Fibroblast of skin of back (primary cell): ENCODE data around the gene ITGB1BP2. TPM values are rescaled to one million over a fixed set of nuclear protein-coding genes. Genes with fewer than 3 reads are reported as not detected.
A peak's percentile ranks its signal among the peaks of the same experiment; 100 is the strongest.
"Not testable (repeated sequence)": the region's sequence is repeated elsewhere in the genome, so short reads cannot be mapped to it uniquely, and the experiment has no call there.

Experiments used
- DNase-seq: peaks from one replicate; pipeline ENCODE4 v3.0.0-alpha.2; 2013
- polyA plus RNA-seq, 2 experiments: library from polyadenylated mRNA; unstranded; fragments of 120-200 nt; gene quantifications; one replicate each; pipeline ENCODE4 v1.2.1, GENCODE V29; 2013; ENCODE audit not compliant: insufficient read length in 2 of 2

Gene ITGB1BP2
- polyA plus RNA-seq (2013, experiment 1 of 2; ENCODE audit: insufficient read length), result 11.1 TPM
- polyA plus RNA-seq (2013, experiment 2 of 2; ENCODE audit: insufficient read length), result 21.0 TPM

GRCh38 chrX:71301195-71301924 lies at the start of gene ITGB1BP2:
TSS of gene ITGB1BP2 (plus strand) at chrX:71301750. CDS start at chrX:71301807, 57 bp downstream.
- peak; percentile 71 for DNase-seq

GRCh38 chrX:71252221-71252620 lies 49.3 kb upstream of the ITGB1BP2 start:
- DNase-seq, result no peak

- peak; percentile 46 for DNase-seq
Measured at GRCh38 chrX:71253253-71254091, 48.1 kb upstream of the ITGB1BP2 start.

DNA sequence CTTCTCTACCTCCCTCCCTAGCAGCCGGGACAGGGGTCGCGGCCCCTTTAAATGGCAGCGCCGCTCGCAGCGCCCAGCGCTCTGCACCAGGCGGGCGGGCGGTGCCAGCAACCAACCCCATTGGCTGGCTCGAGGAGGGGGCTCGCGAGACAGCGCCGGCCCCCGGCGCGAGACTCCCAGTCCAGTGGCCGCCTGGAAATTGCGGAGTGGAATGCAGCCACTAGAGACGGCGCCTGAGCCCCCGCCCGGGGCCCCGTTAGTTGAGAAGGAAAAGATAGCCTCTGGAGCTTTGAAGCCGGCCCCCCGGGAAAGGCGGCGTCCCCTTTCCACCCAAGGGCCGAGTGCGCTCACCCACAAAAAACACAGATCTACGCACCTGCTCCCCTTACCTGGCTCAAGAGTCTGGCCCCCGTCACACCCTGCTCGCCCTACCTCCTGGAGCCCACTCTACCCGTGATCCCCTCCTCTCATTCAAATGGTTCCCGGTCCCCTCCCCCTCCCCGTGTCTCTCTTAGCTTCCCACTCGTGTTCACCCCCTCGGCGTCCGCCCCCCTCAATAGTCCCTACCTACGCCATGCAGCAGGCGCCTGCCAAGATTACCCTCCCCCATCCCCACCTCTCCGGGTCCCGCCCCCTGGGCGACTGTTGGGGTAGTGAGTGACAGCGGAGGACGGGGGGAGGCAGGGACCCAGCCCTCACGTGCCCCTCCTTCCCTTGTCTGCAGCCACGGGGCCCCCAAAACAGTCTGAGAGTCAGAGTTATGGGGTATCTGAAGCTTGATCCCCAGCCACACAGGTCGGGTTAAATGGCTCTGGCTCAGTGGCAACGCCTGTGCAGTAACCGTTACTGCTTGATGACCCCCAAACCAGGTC lies 47.2 kb upstream of the ITGB1BP2 start, which contains the start of gene ZMYM3:
Gene ZMYM3 (minus strand): TSS at position 49 of the 872 bp plus-strand sequence. CDS start 885 bp downstream, outside the sequence.
- peak; percentile 87 for DNase-seq

- no peak for DNase-seq
Measured at GRCh38 chrX:71256051-71256450, 45.5 kb upstream of the ITGB1BP2 start.

GRCh38 chrX:71256856-71257255 lies 44.7 kb upstream of the ITGB1BP2 start:
- DNase-seq, result no peak

- DNase-seq, result not testable (repeated sequence)
Measured at GRCh38 chrX:71268624-71269023, 32.9 kb upstream of the ITGB1BP2 start.

DNA sequence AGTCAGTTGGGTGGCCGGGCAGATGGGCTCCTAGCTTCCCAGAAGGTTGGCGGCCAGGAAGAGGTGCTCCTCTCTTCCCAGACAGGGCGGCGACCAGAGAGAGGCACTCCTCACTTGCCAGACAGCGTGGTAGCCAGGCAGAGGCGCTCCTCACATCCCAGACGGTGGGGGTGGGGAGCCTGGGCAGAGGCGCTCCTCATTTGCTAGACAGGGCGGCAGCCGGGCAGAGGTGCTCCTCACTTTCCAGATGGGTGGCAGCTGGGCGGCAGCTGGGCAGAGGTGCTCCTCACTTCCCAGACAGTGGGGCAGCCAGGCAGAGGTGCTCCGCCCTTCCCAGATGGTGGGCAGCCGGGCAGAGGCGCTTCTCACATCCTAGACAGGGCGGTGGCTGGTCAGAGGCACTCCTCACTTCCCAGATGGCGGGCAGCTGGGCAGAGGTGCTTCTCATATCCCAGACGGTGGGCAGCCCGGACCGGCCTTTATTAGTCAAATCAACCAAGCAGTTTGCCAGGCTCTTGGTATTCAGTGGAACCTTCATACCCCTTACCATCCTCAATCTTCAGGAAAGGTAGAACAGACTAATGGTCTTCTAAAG lies 31.7 kb upstream of the ITGB1BP2 start:
- no peak for DNase-seq

GRCh38 chrX:71272313-71272712 lies 29.2 kb upstream of the ITGB1BP2 start:
- not testable (repeated sequence) for DNase-seq

DNA sequence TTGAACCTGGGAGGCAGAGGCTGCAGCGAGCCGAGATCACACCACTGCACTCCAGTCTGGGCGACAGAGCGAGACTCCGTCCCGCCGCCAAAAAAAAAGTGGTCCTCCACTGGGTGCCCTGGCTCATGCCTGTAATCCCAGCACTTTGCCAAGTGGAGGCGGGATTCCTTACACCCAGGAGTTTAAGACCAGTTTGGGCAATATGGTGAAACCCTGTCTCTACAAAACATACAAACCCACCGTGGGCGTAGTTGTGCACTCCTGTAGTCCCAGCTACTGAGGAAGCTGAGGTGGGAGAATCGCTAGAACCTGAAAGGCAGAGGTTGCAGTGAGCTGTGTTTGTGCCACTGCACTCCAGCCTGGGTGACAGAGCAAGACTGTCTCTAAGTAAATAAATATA lies 20.2 kb upstream of the ITGB1BP2 start:
- DNase-seq, result not testable (repeated sequence)

DNA sequence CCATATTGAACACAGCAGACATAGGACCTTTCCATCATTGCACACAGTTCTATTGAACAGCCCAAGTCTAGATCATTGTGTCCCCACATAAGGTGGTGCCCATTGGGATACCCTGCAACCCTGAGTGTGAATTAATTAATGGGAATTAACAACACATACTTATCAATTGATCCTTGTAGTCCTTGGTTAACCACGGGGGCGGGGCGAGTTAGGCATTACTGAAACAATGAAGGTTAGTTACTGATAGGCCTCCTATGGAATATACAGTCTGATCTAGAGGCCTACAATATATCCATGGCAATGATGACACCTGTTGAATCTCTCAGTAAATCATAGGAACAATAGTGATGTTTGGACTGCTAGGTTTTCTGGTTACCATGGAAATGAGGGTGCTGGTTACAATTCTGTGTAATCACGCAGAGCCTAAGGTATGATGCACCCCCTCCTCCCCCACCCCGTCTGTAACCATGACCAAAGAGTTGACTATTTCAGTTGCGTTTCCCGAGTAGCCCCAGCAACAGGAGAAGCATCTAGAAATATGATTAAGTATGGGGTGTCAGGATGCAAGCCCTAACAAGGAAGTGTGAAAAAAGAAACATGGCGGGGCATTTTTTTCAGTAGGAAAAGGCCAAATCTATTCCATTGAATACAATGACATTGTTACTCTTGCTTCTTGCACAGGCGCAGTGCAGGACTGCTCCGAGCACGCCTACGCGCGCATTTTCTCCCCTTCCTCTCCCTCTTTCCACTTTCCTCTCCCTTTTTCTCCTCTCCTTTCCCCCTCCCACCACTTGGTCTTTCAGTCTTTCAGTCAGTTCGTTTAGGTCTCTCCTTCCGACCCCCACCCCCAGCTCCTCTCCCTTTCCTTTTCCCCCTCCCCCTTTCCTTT lies 18.8 kb upstream of the ITGB1BP2 start:
- DNase-seq, result no peak

GRCh38 chrX:71283403-71284143 lies 18.0 kb upstream of the ITGB1BP2 start, which contains the start of gene NONO:
TSS of gene NONO (plus strand) at chrX:71283635. CDS start at chrX:71290638, 7,003 bp downstream.
- peak; percentile 100 for DNase-seq

GRCh38 chrX:71285929-71286328 lies 15.6 kb upstream of the ITGB1BP2 start:
- no peak for DNase-seq

DNA sequence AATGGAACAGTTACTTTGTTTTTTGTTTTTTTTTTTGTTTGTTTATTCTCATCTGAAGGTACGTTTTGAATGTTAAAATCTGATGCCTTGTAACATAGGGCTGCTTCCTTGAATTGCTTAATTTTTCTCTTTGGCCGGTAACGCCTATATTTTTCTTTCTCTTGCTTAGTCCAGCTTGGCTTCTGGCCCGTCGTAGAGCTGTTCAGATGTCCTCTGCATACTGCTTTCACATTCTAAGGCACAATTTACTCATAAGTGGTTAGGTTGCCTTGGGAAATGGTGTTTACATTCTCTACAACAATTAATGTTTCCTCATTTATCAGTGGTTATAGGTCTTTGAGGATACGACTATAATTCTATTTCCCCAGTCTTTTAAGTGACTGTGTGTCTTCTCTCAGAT lies 10.2 kb upstream of the ITGB1BP2 start:
- no peak for DNase-seq

DNA sequence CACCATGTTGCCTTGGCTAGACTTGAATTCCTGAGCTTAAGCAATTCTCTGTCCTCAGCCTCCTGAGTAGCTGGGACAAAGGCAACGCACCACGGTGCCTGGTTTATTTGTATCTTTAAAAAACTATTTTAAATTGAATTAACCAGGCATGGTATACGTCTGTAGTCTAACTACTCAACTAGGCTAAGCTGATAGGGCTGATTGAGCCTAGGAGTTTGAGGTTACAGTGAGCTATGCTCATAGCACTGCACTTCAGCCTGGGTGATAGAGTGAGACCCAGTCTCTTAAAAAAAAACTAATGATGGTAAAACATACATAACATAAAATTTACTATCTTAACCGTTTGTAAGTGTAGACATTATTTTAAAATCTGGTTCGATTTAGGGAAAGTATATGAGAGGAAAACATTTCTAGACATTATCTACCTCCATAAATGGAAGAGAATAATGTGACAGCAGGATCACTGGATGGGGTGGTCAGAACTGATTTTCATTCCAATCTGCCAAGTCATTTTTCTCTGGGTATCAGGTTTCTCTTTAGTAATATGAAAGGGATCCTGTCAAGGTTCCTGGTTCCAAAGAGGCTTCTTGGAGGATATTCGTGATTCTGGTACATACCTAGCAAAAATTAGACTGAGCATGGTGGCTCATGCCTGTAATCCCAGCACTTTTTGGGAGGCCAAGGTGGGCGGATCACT lies 8.7 kb upstream of the ITGB1BP2 start:
- DNase-seq, result peak; percentile 81

- DNase-seq, result no peak
Measured at GRCh38 chrX:71296806-71297205, 4.7 kb upstream of the ITGB1BP2 start.

DNA sequence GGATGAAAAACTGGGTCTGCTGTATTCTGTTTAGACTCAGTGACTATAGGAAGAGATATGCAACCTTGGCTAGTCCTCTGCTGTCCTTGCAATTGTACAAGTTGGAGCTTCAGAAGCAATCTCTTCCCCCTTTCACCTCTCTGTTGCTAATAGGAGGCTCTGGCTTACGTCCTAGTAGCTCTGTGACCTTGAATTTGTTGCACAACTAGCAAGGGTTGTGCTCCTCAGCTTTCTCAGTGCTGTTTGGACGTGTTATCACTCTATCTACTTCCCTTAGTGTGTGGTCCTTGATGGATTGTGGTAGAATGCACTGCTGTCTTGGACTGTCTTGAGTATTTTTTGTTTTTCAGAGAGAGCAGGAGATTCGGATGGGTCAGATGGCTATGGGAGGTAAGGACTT lies 3.4 kb upstream of the ITGB1BP2 start:
- no peak for DNase-seq

GRCh38 chrX:71300064-71300463 lies 1.5 kb upstream of the ITGB1BP2 start:
- DNase-seq, result not testable (repeated sequence)

- DNase-seq, result not testable (repeated sequence)
Measured at GRCh38 chrX:71300495-71300894, 1.1 kb upstream of the ITGB1BP2 start.
